Myocyte (in vitro differentiated cells): ENCODE measurements around the gene FBXO4. TPM values are rescaled to one million over a fixed set of nuclear protein-coding genes. Genes with fewer than 3 reads are reported as not detected.
"Not testable (repeated sequence)": the region's sequence is repeated elsewhere in the genome, so short reads cannot be mapped to it uniquely, and the experiment has no call there.

ENCODE experiments used
- DNase-seq: peaks from one replicate; pipeline ENCODE4 v3.0.0-alpha.2; 2012; ENCODE audit warnings: low read depth
- total RNA-seq: library from RNA; depleted of rRNA; stranded (reverse); fragments of >200 nt; gene quantifications from 2 replicates; pipeline ENCODE4 v1.2.3, GENCODE V29; 2014

FBXO4 gene
- total RNA-seq, 1 donor from 2014 or later, result 15.9 TPM

- peak; percentile 24 for DNase-seq
Measured at GRCh38 chr5:41921874-41922273, 3.2 kb upstream of the FBXO4 start.

GRCh38 chr5:41924526-41924871 is 582 bp upstream of the FBXO4 start:
- DNase-seq, result no peak

GRCh38 chr5:41925555-41925951 is 472 bp downstream of the FBXO4 start:
- DNase-seq, result peak; percentile 43

- DNase-seq, result no peak
Measured at GRCh38 chr5:41927604-41928003, 2.5 kb downstream of the FBXO4 start.

GRCh38 chr5:41929035-41929434 is 4.0 kb downstream of the FBXO4 start:
- DNase-seq, result no peak

GRCh38 chr5:41932770-41933169 is 7.7 kb downstream of the FBXO4 start:
- no peak for DNase-seq

GRCh38 chr5:41935544-41935943 is 10.5 kb downstream of the FBXO4 start:
- no peak for DNase-seq

- no peak for DNase-seq
Measured at GRCh38 chr5:41940641-41941040, 15.6 kb downstream of the FBXO4 start.

- DNase-seq, result not testable (repeated sequence)
Measured at GRCh38 chr5:41945332-41945955, 20.4 kb downstream of the FBXO4 start.

- DNase-seq, result no peak
Measured at GRCh38 chr5:41951224-41951623, 26.1 kb downstream of the FBXO4 start.

GRCh38 chr5:41954286-41954685 is 29.2 kb downstream of the FBXO4 start:
- DNase-seq, result no peak

- no peak for DNase-seq
Measured at GRCh38 chr5:41955432-41956024, 30.4 kb downstream of the FBXO4 start.

GRCh38 chr5:41956943-41957342 is 31.9 kb downstream of the FBXO4 start:
- no peak for DNase-seq

- DNase-seq, result no peak
Measured at GRCh38 chr5:41960481-41960880, 35.4 kb downstream of the FBXO4 start.

GRCh38 chr5:41961736-41962135 is 36.7 kb downstream of the FBXO4 start:
- DNase-seq, result peak; percentile 7

GRCh38 chr5:41962491-41962890 is 37.4 kb downstream of the FBXO4 start:
- DNase-seq, result no peak

- no peak for DNase-seq
Measured at GRCh38 chr5:41966401-41967105, 41.5 kb downstream of the FBXO4 start.

GRCh38 chr5:41967401-41967800 is 42.3 kb downstream of the FBXO4 start:
- no peak for DNase-seq

GRCh38 chr5:41968153-41968723 is 43.2 kb downstream of the FBXO4 start:
- DNase-seq, result no peak

- DNase-seq, result no peak
Measured at GRCh38 chr5:41973087-41973486, 48.0 kb downstream of the FBXO4 start.

GRCh38 chr5:41973887-41974286 is 48.8 kb downstream of the FBXO4 start:
- no peak for DNase-seq

- DNase-seq, result peak; percentile 8
Measured at GRCh38 chr5:41978676-41979075, 53.6 kb downstream of the FBXO4 start.
